Measurements from ENCODE around the gene HOXA10.

The HOXA10 gene

DNA sequence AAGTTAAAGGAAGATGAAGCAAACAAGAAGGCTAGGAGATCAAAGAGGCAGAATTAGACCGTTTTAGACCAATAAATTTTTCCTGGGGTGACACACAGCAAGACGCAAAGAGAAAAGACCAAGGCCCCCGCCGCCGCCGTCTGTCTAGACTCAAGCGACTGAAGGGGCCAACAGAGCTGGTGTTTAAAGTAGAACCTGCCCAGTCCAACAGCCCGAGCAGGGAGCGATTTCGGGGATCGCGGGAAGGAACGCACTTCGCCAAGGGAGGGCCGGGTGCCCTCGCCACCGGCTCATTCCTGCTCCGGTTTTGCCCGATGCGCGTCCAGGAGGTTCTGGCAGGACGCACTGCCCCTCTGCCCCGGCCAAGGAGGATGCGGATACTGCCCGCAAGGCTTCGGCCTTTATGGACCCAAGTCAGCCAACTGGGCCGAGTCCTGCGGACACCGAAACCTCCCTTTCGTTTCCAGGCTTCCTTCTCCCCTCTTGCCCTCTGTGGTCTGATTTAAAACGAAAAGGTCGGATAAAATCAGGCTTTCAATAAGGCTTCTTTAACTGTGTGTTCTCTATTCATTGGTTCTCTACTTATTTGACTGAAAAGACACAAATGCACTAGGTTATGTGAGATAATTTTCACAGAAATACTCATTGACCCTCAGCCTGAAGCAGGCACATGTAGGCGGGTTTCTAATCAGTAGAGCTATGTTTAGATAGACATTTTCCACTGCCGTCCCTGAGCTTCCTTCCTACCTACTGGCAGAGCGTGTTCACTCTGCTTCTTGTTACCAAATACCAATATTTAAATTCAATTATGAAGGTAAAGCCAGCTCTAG is 15.5 kb downstream of the HOXA10 start:
- TF ChIP-seq, protein P1, sequence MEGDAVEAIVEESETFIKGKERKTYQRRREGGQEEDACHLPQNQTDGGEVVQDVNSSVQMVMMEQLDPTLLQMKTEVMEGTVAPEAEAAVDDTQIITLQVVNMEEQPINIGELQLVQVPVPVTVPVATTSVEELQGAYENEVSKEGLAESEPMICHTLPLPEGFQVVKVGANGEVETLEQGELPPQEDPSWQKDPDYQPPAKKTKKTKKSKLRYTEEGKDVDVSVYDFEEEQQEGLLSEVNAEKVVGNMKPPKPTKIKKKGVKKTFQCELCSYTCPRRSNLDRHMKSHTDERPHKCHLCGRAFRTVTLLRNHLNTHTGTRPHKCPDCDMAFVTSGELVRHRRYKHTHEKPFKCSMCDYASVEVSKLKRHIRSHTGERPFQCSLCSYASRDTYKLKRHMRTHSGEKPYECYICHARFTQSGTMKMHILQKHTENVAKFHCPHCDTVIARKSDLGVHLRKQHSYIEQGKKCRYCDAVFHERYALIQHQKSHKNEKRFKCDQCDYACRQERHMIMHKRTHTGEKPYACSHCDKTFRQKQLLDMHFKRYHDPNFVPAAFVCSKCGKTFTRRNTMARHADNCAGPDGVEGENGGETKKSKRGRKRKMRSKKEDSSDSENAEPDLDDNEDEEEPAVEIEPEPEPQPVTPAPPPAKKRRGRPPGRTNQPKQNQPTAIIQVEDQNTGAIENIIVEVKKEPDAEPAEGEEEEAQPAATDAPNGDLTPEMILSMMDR (IDR thresholded peaks at IDR 0.05), result no peak

DNA sequence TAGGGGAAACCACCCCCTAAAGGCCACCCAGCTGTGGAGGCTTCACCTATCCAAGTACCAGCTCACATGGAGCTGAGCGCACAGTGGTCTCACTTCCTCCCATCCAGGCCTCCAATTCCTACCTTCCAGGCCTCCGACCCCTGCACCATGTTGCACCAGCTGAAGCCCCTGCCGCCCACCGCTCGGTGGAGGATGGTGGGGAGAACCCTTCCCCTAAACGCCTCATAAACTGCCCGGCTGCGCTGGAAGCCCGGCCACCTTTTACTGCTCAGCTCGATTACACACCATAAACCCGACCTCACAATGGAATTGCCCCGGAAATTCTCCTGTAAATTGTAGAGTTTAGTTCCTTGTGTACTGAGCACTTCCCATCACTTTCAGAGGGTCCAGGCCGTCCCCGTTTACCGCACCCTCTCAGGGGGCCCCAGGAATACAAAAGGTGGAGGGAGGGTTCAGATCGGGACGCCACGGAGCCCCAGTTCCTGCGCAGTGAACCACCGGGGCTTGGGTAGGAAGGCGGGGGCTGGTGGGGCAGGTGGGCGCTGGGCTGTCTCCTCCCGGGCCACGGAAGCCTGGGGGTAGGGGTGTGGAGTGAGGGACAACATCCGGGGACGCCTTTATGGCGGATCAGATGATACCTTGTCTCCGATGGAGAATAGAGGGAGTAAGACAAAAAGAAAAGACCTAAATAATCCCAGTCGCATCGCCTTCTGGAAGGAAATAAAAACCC is 16.3 kb downstream of the HOXA10 start:
- TF ChIP-seq, protein P1 (IDR thresholded peaks at IDR 0.05), result no peak

DNA sequence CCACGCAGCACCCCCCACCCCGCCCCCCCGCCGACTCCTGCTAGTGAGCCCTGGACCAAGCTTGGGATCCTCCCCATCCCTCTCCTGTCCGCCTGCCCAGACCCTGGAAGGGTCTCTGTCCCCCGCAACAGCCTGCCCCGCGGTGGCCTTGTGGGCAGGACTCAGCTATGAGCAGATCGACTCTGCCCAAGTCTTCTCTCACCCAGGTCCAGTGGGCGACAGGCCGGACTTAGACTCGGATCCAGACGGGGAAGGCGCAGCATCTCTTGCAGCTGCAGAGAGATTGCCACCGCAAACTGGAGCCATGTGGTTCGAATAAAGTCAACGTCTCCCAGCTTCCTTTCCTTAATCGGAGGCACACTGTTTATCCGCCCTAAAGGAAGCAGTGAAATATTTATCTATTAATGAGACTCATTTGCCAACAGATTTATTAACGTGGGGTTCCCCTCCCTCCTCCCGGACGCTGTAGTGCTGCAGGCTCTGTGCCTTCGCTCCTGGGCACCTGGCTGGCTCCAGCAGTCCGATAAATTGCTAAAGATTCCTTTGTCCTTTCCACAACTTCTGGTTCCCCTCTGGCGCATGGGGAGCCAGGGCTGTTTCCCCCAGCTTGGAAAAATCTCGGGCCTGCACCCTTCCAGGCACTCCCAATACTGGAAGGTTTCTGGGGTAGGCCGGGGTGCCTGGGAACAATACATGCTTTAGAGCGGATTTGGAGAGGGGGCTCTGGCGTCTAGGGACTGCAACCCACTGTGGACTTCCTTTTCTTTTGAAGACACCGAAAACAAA is 17.0 kb downstream of the HOXA10 start:
- TF ChIP-seq, protein P1 (IDR thresholded peaks at IDR 0.05), result no peak

DNA sequence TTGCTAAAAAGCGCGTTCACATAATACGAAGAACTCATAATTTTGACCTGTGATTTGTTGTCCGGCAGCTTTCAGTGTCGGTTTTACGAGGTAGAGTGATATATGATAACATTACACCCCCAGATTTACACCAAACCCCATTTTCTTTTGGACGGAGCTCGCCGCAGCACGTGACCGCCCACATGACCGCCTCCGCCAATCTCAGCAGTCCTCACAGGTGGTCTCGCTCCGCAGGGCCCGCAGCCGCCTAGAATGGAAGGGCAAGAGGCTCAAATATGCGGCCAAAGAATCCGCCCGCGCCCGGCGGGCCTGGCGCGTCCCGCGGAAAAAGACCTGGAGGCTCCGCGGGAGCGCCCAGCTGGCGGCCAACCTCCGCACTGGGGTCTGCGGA is 17.6 kb downstream of the HOXA10 start, which contains the start of gene HOXA7:
HOXA7 (minus strand) TSS at position 168 of the 391 bp plus-strand sequence; CDS start at position 38, 130 bp downstream.
- TF ChIP-seq, protein P1 (IDR thresholded peaks at IDR 0.05), result no peak

DNA sequence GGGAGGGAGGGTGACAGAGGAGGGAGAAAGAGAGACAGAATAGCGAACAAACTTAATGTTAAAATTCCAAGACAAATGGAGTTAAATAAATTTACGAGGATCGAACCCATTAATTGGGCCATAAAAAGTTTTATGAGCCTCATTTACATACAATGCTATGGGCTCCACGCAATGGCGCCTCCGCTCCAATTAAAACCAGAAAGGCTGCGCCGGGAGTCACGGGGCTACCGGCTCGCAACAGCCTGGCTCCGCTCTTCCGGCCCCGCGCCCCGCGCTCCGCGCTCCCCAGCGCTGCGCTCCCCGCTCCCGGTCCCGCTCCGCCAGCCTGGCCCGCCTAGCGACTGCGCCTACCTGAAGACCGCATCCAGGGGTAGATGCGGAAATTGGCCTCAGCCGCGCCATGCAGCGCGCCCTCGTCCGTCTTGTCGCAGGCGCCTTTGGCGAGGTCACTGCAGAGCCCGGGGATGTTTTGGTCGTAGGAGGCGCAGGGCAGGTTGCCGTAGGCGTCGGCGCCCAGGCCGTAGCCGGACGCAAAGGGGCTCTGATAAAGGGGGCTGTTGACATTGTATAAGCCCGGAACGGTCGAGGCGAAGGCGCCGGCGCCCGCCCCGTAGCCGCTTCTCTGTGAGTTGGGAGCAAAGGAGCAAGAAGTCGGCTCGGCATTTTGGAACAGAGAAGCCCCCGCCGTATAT is 18.2 kb downstream of the HOXA10 start:
- TF ChIP-seq, protein P1 (IDR thresholded peaks at IDR 0.05), result no peak

DNA sequence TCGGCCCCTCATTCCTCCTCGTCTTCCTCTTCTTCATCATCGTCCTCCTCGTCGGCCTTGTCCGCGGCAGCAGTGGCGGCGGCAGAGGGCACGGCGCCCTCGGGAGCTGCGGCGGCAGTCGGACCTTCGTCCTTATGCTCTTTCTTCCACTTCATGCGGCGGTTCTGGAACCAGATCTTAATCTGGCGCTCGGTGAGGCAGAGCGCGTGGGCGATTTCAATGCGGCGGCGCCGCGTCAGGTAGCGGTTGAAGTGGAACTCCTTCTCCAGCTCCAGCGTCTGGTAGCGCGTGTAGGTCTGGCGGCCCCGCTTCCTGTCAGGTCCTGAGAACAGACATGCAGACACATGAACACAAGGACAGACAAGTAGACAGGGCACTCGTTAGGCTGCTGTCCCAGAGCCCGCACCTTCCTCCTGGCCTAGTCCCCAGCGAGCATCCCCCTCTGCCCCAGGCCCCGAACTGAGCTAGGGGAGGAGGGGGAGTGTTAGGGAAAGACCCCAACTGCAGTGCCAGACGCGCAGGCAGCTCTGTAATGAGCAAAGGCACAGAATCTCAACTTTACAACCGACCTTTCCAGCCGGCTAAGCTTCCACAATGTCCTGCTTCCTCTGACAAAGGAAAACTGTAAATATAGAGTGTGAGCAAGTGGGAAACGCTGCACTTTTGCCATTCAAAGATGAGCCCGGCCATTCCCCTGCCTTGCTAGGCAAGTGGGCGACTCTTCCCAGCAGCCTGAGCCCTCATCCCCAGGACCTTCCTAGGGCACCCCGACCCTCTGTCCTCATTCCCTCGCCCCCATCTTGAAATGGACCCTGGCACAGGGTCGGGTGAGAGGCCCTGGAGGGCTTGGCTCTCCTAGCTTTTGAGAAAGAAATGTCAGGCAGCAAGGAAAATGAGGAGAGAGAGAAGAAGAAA is 19.0 kb downstream of the HOXA10 start:
- TF ChIP-seq, protein P1 (IDR thresholded peaks at IDR 0.05), result no peak

All from LNCAP (cell line).